Right ventricle myocardium inferior (tissue), 1 donor: ENCODE results near the gene CHSY3. TPM values are rescaled to one million over a fixed set of nuclear protein-coding genes. Genes with fewer than 3 reads are reported as not detected.
A peak's percentile ranks its signal among the peaks of the same experiment; 100 is the strongest.

Source experiments
- ATAC-seq: fragments of 200-7000 bp; cut with Tn5 transposase; one replicate; pipeline ENCODE4 v1.9.1; 2020; ENCODE audit warnings: mild to moderate bottlenecking, moderate library complexity
- DNase-seq: peaks from one replicate; pipeline ENCODE4 v3.0.0; 2021; ENCODE audit errors: missing footprints
- intact Hi-C: fragments of 100-400 bp; cut with DNase I; formaldehyde crosslinking; loops from one replicate; pipeline ENCODE4 v1.11.0; 2022
- total RNA-seq: library from RNA; stranded (reverse); fragmentation: NEBNext Ultra II Directional; extraction: Animal tissue kit (Norgen Biotek cat#: 25700); gene quantifications from one replicate; pipeline ENCODE4 v1.2.1, GENCODE V29; 2021
- donor health status: DM: no; HTN: yes; CAD: no; lungs with severe emphysema.

The CHSY3 gene
- total RNA-seq, 1 donor from 2014 or later = 0.57 TPM

GRCh38 chr5:129935626-129936025 is 31.4 kb downstream of the CHSY3 start:
- DNase-seq = no peak
- intact Hi-C loops = no loop called here
- ATAC-seq = no peak

GRCh38 chr5:129938077-129938476 is 33.8 kb downstream of the CHSY3 start:
- intact Hi-C loops = no loop called here
- DNase-seq (no peak), ATAC-seq (no peak)

GRCh38 chr5:129943936-129944335 is 39.7 kb downstream of the CHSY3 start:
- intact Hi-C loops = no loop called here
- no peak for ATAC-seq
- no peak for DNase-seq

GRCh38 chr5:129945028-129945427 is 40.8 kb downstream of the CHSY3 start:
- DNase-seq (no peak), ATAC-seq (no peak)
- intact Hi-C loops = no loop called here

GRCh38 chr5:129945774-129946270 is 41.6 kb downstream of the CHSY3 start:
- DNase-seq (no peak), ATAC-seq (no peak)
- intact Hi-C loops = no loop called here

- intact Hi-C loops = no loop called here
- no peak for DNase-seq
- no peak for ATAC-seq
Measured at GRCh38 chr5:129951039-129951438, 46.8 kb downstream of the CHSY3 start.

- intact Hi-C loops = no loop called here
- DNase-seq = no peak
- no peak for ATAC-seq
Measured at GRCh38 chr5:129958581-129958980, 54.3 kb downstream of the CHSY3 start.

- ATAC-seq (no peak), DNase-seq (no peak)
- intact Hi-C loops = no loop called here
Measured at GRCh38 chr5:129960831-129961230, 56.6 kb downstream of the CHSY3 start.

- no peak for ATAC-seq
- no peak for DNase-seq
- intact Hi-C loops = no loop called here
Measured at GRCh38 chr5:129962506-129962905, 58.2 kb downstream of the CHSY3 start.

- peak; percentile 31 for ATAC-seq
- intact Hi-C loops = no loop called here
- no peak for DNase-seq
Measured at GRCh38 chr5:129963359-129963758, 59.1 kb downstream of the CHSY3 start.

GRCh38 chr5:129966071-129966470 is 61.8 kb downstream of the CHSY3 start:
- DNase-seq (no peak), ATAC-seq (no peak)
- intact Hi-C loops = no loop called here

- ATAC-seq (no peak), DNase-seq (no peak)
- intact Hi-C loops = no loop called here
Measured at GRCh38 chr5:129971714-129972113, 67.4 kb downstream of the CHSY3 start.

GRCh38 chr5:129972465-129973141 is 68.3 kb downstream of the CHSY3 start:
- no peak for DNase-seq

GRCh38 chr5:129973716-129974426 is 69.6 kb downstream of the CHSY3 start:
- ATAC-seq (no peak), DNase-seq (no peak)
- intact Hi-C loops = no loop called here

More at GRCh38 chr5:129972465-129973141, 68.3 kb downstream of the CHSY3 start:
- intact Hi-C loops = no loop called here
- ATAC-seq = no peak

GRCh38 chr5:129977810-129978209 is 73.5 kb downstream of the CHSY3 start:
- no peak for ATAC-seq
- intact Hi-C loops = no loop called here
- no peak for DNase-seq

- ATAC-seq (no peak), DNase-seq (no peak)
- intact Hi-C loops = no loop called here
Measured at GRCh38 chr5:129978270-129978669, 74.0 kb downstream of the CHSY3 start.

- intact Hi-C loops = no loop called here
- DNase-seq (no peak), ATAC-seq (no peak)
Measured at GRCh38 chr5:129988453-129988852, 84.2 kb downstream of the CHSY3 start.

GRCh38 chr5:129991780-129992179 is 87.5 kb downstream of the CHSY3 start:
- no peak for ATAC-seq
- no peak for DNase-seq
- intact Hi-C loops = no loop called here

GRCh38 chr5:129996896-129997295 is 92.6 kb downstream of the CHSY3 start:
- ATAC-seq (no peak), DNase-seq (no peak)
- intact Hi-C loops = no loop called here

- no peak for DNase-seq
- intact Hi-C loops = no loop called here
Measured at GRCh38 chr5:130000460-130000859, 96.2 kb downstream of the CHSY3 start.

More at GRCh38 chr5:130000460-130000859, 96.2 kb downstream of the CHSY3 start:
- ATAC-seq = no peak
